ENCODE measurements around the gene FAM20C. TPM values are rescaled to one million over a fixed set of nuclear protein-coding genes. Genes with fewer than 3 reads are reported as not detected.

The FAM20C gene
- total RNA-seq, 2 experiments from 2014 or later, result 1.3 to 1.7 TPM

- POLR2A ChIA-PET, result no interaction called here
- no peak for TF ChIP-seq CTCF (IDR thresholded peaks at IDR 0.05)
- no peaks in the 10 kb centered on the region for H3K4me1 Mint-ChIP-seq (ENCODE audit: low read depth)
- Histone ChIP-seq H3K36me3 (ENCODE audit: insufficient read depth, low read length) (no peaks in the 10 kb centered on the region), H3K4me1 (ENCODE audit: insufficient read depth, low read length) (no peaks in the 10 kb centered on the region), H3K9me3 (ENCODE audit: control insufficient read depth in 1 of 2, insufficient read depth in 1 of 2, low read length in 2 of 2) (peaks cover 0 to 22% of the 10 kb centered on the region in 2 experiments), H3K4me3 (ENCODE audit: low read length) (no peak overlapping the region), H3K27ac (ENCODE audit: low read depth in 1 of 2, low read length in 2 of 2) (no peak overlapping the region), H3K27me3 (ENCODE audit: control insufficient read depth in 1 of 2, insufficient read depth in 2 of 2, low read length in 2 of 2) (peaks cover 33 to 47% of the 10 kb centered on the region in 2 experiments)
- H3K36me3 Mint-ChIP-seq (ENCODE audit: low read depth), result no peaks in the 10 kb centered on the region
- no peak overlapping the region for H3K27ac Mint-ChIP-seq
- CTCF ChIA-PET, result no interaction called here
- intact Hi-C loops (cut with DNase I, micrococcal nuclease), result no loop called here
- no peak overlapping the region for H3K4me3 Mint-ChIP-seq
- DNase-seq (peak in 1 of 14 experiments; percentile 16), ATAC-seq (ENCODE audit: poor library complexity) (no peak)
- H3K27me3 Mint-ChIP-seq, result peaks cover 49% of the 10 kb centered on the region
- no peaks in the 10 kb centered on the region for H3K9me3 Mint-ChIP-seq
Observed at GRCh38 chr7:288671-289101, 96.3 kb downstream of the FAM20C start.

DNA sequence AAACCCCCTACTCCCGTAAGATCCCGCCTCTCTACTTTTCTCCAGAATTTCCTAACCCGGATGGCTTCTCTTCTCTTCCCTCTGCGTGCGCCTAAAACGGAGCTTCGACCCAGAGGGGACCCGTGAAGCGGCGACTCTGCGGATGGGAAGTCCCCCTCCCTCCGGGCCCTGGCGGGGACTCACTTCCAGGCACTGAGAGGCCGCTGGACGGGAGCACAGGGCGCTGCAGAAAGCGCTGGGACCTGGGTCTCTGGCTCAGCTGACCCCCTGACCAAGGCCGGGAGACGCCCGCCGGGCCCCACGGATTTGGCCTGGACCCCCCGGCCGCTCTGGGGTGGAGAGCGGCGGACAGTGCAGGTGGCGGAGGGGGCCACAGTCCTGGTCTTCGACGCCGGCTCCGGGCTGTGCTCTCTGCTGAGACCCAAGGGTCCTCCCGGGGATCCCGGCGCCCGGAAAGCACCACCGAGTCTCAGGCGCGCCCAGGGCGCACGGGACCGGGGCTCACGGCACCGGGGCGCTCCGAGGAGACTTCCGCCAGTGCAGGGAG, 96.9 kb downstream of the FAM20C start:
- Mint-ChIP-seq H3K27me3 (peaks cover 49% of the 10 kb centered on the region), H3K4me1 (ENCODE audit: low read depth) (no peaks in the 10 kb centered on the region), H3K4me3 (no peak overlapping the region), H3K36me3 (ENCODE audit: low read depth) (no peaks in the 10 kb centered on the region), H3K27ac (no peak overlapping the region), H3K9me3 (no peaks in the 10 kb centered on the region)
- DNase-seq (peak in 1 of 14 experiments; percentile 25), ATAC-seq (ENCODE audit: poor library complexity) (no peak)
- H3K27me3 ChIP-seq (ENCODE audit: control insufficient read depth in 1 of 2, insufficient read depth in 2 of 2, low read length in 2 of 2), result peaks cover 34 to 53% of the 10 kb centered on the region in 2 experiments
- H3K4me1 ChIP-seq (ENCODE audit: insufficient read depth, low read length), result no peaks in the 10 kb centered on the region
- no peak overlapping the region for H3K27ac ChIP-seq (ENCODE audit: low read depth in 1 of 2, low read length in 2 of 2)
- H3K36me3 ChIP-seq (ENCODE audit: insufficient read depth, low read length), result no peaks in the 10 kb centered on the region
- intact Hi-C loops (cut with DNase I, micrococcal nuclease), result no loop called here
- no peak overlapping the region for H3K4me3 ChIP-seq (ENCODE audit: low read length)
- ChIA-PET CTCF (no interaction called here), POLR2A (no interaction called here)
- TF ChIP-seq CTCF (IDR thresholded peaks at IDR 0.05), result no peak
- peaks cover 0 to 27% of the 10 kb centered on the region in 2 experiments for H3K9me3 ChIP-seq (ENCODE audit: control insufficient read depth in 1 of 2, insufficient read depth in 1 of 2, low read length in 2 of 2)

GRCh38 chr7:289756-290553, 97.6 kb downstream of the FAM20C start, which contains the start of gene FOXL3:
TSS of gene FOXL3 (plus strand) at chr7:290170. CDS start at chr7:290170, 0 bp downstream.
- H3K27me3 ChIP-seq (ENCODE audit: control insufficient read depth in 1 of 2, insufficient read depth in 2 of 2, low read length in 2 of 2), result peaks cover 36 to 53% of the 10 kb centered on the region in 2 experiments
- no peaks in the 10 kb centered on the region for H3K36me3 Mint-ChIP-seq (ENCODE audit: low read depth)
- no peak within 1 kb of the TSS for H3K4me3 ChIP-seq (ENCODE audit: low read length)

More at GRCh38 chr7:289756-290553, 97.6 kb downstream of the FAM20C start, which contains the start of gene FOXL3:
- peak in 1 of 14 experiments; percentile 15 for DNase-seq
- TF ChIP-seq CTCF (IDR thresholded peaks at IDR 0.05), result no peak
- Mint-ChIP-seq H3K9me3 (no peaks in the 10 kb centered on the region), H3K4me1 (ENCODE audit: low read depth) (no peaks in the 10 kb centered on the region), H3K4me3 (no peak within 1 kb of the TSS), H3K27ac (no peak within 1 kb of the TSS), H3K27me3 (peaks cover 49% of the 10 kb centered on the region)
- H3K36me3 ChIP-seq (ENCODE audit: insufficient read depth, low read length), result no peaks in the 10 kb centered on the region
- CTCF ChIA-PET, result no interaction called here
- no peaks in the 10 kb centered on the region for H3K4me1 ChIP-seq (ENCODE audit: insufficient read depth, low read length)
- intact Hi-C loops (cut with DNase I, micrococcal nuclease), result no loop called here
- ATAC-seq (ENCODE audit: poor library complexity), result no peak
- no peak within 1 kb of the TSS for H3K27ac ChIP-seq (ENCODE audit: low read depth in 1 of 2, low read length in 2 of 2)
- H3K9me3 ChIP-seq (ENCODE audit: control insufficient read depth in 1 of 2, insufficient read depth in 1 of 2, low read length in 2 of 2), result peaks cover 0 to 30% of the 10 kb centered on the region in 2 experiments
- POLR2A ChIA-PET, result no interaction called here

Data from CD4-positive, alpha-beta T cell (primary cell).